HT-29 (cell line): ENCODE data around the gene NAXE. TPM values are rescaled to one million over a fixed set of nuclear protein-coding genes. Genes with fewer than 3 reads are reported as not detected.
A peak's percentile ranks its signal among the peaks of the same experiment; 100 is the strongest.
"Not testable (repeated sequence)": the region's sequence is repeated elsewhere in the genome, so short reads cannot be mapped to it uniquely, and the experiment has no call there.

Experiments
- DNase-seq: peaks from one replicate; pipeline ENCODE4 v3.0.0-alpha.2; 2015; ENCODE audit warnings: low spot score
- total RNA-seq: library from RNA; depleted of rRNA; stranded (reverse); fragments of >200 nt; shearing (Covaris generic); gene quantifications from 2 replicates; pipeline ENCODE4 v1.2.3, GENCODE V29; 2014

NAXE gene
- total RNA-seq, 1 experiment from 2014 or later = 220 TPM

GRCh38 chr1:156622581-156623297, 31.2 kb downstream of the NAXE start:
- no peak for DNase-seq

GRCh38 chr1:156623946-156624813, 32.6 kb downstream of the NAXE start:
- peak; percentile 39 for DNase-seq

GRCh38 chr1:156624814-156625435, 33.3 kb downstream of the NAXE start:
- DNase-seq = no peak

- DNase-seq = peak; percentile 61
These were observed 34.0 kb downstream of the NAXE start for GRCh38 chr1:156625436-156626078.

GRCh38 chr1:156626079-156626438, 34.5 kb downstream of the NAXE start:
- no peak for DNase-seq

- DNase-seq = peak; percentile 85
These were observed 35.8 kb downstream of the NAXE start for GRCh38 chr1:156627313-156627880.

- no peak for DNase-seq
These were observed 38.4 kb downstream of the NAXE start for GRCh38 chr1:156629823-156630449.

GRCh38 chr1:156631152-156631551, 39.6 kb downstream of the NAXE start:
- not testable (repeated sequence) for DNase-seq

GRCh38 chr1:156632355-156632754, 40.8 kb downstream of the NAXE start:
- no peak for DNase-seq

- no peak for DNase-seq
These were observed 46.8 kb downstream of the NAXE start for GRCh38 chr1:156638189-156638985.

GRCh38 chr1:156639601-156640101, 48.1 kb downstream of the NAXE start:
- DNase-seq = no peak

GRCh38 chr1:156640842-156641706, 49.5 kb downstream of the NAXE start:
- DNase-seq = no peak

GRCh38 chr1:156641761-156642264, 50.2 kb downstream of the NAXE start, which contains the start of gene BCAN:
Gene BCAN, plus strand, starts transcription at chr1:156642117. Its CDS starts 3,938 bp downstream, at chr1:156646055.
- no peak for DNase-seq

- DNase-seq = no peak
These were observed 50.9 kb downstream of the NAXE start for GRCh38 chr1:156642265-156643048.

- DNase-seq = no peak
These were observed 51.6 kb downstream of the NAXE start for GRCh38 chr1:156643049-156643777.

GRCh38 chr1:156643778-156644092, 52.2 kb downstream of the NAXE start:
- DNase-seq = no peak
